GM21360 (cell line): ENCODE measurements around the gene TRDMT1.

Experiments
- ATAC-seq: cut with Tn5 transposase; IDR thresholded peaks from one replicate; pipeline ENCODE4 v1.9.1; 2021; ENCODE audit warnings: mild to moderate bottlenecking, moderate library complexity; ENCODE audit not compliant: unreplicated experiment

The TRDMT1 gene

DNA sequence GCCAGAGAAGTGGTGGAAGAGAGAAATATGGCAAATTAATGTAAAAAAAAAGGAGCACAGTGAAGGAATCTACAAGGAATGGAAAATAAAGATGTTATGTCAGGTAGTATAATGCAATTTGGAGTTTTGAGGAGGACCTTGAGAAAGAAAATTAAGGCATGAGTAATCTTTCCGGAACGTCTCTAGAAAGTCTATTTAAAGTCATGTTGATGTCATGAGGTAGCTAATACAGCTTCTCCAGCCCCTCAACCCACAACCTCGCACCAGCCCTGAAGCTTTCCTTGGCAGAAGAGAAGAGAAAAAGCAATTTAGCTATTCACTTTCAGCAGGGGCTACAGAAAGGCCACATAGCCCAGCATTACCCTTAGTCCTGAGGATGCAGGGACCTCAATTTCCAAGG is 22.5 kb downstream of the TRDMT1 start:
- ATAC-seq = no peak

DNA sequence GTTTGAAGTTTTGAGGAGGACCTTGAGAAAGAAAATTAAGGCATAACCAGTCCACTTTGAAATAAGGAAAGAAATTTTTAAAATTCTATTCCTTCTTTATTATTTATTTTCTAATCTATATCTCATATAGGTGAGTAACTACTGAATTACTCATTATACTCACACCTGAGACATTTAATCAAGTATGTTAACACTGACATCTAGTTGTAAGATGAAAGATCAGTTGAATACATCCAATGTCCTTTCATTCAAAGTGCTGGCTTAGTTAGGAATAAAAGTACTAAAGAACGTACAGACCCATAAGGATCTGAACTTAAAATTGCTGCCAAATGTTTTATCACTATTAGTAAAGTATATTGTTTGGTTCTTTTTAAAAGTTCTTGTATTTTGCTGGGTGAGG is 23.5 kb downstream of the TRDMT1 start:
- ATAC-seq = no peak

DNA sequence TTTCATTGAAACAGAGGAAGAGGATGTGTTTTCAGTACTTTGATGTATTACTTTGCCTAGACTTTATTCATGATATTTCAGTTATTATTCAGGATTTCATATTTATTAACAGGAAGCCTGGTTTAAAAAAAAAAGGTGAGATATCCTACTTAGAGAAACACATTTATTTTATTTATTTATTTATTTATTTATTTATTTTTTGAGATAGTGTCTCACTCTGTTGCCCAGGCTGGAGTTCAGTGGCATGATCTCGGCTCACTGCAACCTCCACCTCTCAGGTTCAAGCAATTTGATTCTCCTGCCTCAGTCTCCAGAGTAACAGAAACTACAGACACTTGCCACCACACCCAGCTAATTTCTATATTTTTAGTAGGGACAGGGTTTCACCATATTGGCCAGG is 24.5 kb downstream of the TRDMT1 start:
- no peak for ATAC-seq

GRCh38 chr10:17176091-17176490 is 25.4 kb downstream of the TRDMT1 start:
- no peak for ATAC-seq

DNA sequence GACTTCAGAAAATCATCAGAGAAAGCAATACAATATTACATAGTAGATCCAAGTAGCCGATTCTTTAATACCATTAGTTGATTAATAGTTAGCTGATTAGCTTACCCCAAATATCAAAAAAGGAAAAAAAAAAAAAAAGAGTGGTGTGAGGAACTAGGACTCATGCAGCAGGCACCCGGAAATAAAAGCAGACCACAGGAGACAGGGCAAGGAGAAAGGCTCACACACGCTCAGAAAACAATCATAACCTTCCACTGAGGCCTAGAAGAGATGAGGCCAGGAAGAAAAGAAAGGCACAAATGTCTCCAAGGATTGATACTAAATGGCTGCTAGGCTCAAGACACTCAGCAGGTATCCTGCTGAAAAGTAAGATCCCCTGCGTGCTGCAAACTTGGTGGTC is 25.9 kb downstream of the TRDMT1 start:
- no peak for ATAC-seq

- ATAC-seq = no peak
Observed at GRCh38 chr10:17174626-17175025, 26.8 kb downstream of the TRDMT1 start.

GRCh38 chr10:17171141-17171641 is 30.3 kb downstream of the TRDMT1 start:
- ATAC-seq = no peak

GRCh38 chr10:17169803-17170202 is 31.7 kb downstream of the TRDMT1 start:
- ATAC-seq = no peak

DNA sequence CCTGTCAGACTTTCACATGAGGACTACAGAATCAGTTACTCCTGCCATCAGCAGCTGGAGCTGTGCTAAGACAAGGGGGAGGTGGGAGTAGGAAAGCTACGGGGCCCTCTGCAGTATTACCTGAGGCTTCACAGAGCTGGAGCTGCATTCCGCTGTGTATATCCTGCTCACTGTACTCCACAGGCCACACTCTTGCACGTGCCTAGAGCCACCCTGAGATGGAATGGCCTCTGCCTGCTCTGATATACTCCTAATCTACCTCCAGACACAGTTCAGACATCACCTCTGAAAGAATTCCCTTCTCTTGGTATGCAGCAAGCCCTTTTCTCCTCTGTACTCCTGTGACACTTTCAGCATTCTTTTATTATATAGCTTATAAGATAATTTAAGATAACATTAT is 34.8 kb downstream of the TRDMT1 start:
- ATAC-seq = no peak

DNA sequence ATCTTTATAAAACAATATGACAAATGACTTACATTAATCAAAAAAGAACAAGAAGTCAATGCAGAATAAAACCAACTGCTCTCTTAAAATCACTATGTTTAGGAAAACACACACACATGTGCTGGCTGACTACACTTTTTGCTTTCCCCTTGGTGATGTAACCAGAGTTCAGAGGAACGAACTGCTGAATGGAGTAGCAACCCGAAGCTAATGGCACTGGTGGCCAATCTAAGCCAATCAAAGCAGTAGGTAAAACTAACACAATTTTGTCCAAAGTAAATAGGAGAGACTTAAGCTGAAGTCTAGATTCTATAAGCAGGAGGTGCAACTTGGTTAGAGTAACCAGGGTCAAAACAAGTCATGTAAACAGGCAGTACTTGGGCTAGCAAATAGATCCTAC is 38.6 kb downstream of the TRDMT1 start:
- no peak for ATAC-seq

GRCh38 chr10:17161775-17162174 is 39.7 kb downstream of the TRDMT1 start:
- ATAC-seq = no peak

DNA sequence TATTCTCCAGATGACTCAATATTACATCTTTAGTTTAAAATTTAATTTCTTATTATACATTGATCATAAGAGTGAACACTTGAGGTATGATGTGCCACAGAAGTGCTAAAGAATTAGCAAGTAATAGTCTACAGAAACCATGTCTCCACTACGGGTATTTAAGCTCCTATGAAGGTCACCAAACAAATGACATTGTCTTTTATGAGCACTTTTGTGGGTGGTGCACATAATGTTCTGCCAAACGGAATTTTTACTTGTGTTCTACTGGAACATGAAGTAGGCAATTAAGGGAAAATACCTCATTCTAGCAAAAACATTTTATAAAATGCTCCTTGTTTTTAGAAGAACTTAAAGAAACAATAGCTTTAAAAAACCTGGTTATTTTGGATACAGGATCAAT is 44.4 kb downstream of the TRDMT1 start:
- ATAC-seq = no peak

DNA sequence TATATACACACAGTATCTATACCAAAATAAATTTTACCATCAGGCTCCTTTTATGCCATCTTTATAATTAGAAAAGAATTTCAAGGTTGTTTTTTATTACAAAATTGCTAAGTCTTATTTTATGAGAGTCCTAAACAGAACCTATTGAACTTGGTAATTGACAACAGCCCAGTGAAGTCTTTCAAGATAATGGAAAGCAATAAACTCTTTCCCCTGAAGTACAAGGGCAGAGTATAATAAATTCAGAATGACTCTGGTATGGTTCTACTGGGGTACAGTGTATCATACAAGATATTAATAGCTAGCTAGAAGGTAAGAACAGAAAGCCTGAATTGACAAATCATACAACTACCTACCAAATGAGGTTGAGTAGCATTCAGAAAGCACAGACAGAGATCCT is 45.6 kb downstream of the TRDMT1 start:
- no peak for ATAC-seq

DNA sequence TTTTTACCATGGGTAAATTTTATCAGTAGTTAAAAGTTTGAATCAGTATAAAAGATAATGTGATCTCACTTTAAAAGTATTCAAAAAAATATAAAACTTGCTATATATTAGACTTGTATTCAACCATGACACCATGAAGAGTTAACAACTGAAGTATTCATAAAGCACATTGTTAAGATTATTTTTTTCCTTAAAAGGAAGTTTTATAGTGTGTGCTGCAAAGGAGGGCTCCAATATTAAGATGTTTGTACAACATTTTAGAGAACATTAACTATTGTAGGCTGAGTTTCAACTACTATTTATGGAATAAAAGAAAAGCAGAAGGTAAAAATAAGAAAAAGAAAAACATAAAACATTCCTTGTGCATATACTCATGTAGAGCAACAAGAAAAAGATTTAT is 47.4 kb downstream of the TRDMT1 start:
- no peak for ATAC-seq

DNA sequence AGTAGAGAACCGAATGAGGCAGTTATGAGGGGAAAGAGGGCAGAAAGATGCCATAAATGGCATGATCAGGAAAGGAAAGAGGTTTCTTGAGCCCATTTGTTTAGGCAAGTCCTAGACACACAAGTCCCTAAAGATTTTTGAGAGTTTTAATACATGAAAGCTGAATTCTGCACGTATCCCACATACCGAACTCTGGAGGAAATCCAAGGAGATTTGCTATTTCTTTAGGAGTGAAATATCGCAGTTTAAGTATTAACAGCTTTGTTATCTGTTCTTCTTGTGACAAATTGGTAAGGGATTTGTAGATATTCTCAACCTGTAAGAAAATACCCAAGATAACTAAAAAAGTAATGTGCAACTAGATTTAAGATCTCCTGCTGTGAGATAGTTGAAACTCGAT is 48.2 kb downstream of the TRDMT1 start:
- no peak for ATAC-seq

- no peak for ATAC-seq
Observed at GRCh38 chr10:17151716-17152115, 49.8 kb downstream of the TRDMT1 start.

GRCh38 chr10:17147884-17148489 is 53.5 kb downstream of the TRDMT1 start:
- ATAC-seq = no peak

- no peak for ATAC-seq
Observed at GRCh38 chr10:17146892-17147291, 54.6 kb downstream of the TRDMT1 start.

- ATAC-seq = no peak
Observed at GRCh38 chr10:17145239-17145638, 56.2 kb downstream of the TRDMT1 start.

- ATAC-seq = no peak
Observed at GRCh38 chr10:17144757-17145156, 56.7 kb downstream of the TRDMT1 start.

DNA sequence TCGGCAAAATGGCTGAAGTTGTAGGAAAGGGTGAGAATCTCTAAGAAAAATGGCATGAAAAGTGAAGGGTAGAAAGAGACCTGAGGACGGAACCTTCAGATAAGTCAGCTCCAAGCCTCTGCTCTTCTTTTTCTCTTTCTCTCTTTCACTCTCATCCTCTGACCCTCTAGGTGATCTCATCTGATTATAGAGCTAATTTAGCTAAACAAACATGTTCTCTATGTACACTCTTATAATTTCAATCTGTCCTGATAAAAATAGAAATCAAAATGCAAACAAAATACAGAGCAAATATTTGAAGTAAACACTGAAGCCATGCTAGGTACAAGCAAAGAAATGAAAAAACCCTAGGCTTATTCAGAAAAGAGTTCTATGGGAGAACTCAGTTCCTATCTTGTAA is 57.4 kb downstream of the TRDMT1 start:
- ATAC-seq = no peak

DNA sequence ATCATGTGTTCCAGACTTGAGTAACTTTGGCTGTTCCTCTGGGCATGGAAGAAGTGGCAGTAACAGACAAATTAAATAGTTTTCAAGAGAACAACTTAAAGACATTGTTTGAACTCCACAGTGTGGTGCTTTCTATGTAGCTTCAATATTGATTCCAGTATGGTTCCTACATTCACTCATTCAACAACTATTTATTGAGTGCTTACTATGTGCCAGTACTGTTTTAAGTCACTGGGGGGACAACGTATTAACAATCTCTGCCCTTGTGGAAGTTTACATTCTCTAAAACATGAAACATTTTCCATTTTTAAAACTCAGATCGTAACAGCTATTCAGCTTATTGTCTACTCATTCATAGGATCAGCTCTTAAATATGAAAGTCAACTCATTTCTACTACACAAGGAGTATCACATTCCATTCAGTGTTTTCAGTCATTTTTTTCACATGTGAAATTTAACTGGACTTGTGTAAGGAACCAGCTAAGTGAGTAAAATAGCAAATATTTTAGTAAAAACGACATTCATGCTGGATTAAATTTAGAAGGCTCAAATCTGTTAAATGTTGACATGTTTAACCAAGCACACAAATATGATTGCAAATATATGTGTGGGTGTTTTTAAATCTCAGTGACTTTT is 58.3 kb downstream of the TRDMT1 start:
- ATAC-seq = no peak
